ENCODE data around the gene ANXA2.

DNA sequence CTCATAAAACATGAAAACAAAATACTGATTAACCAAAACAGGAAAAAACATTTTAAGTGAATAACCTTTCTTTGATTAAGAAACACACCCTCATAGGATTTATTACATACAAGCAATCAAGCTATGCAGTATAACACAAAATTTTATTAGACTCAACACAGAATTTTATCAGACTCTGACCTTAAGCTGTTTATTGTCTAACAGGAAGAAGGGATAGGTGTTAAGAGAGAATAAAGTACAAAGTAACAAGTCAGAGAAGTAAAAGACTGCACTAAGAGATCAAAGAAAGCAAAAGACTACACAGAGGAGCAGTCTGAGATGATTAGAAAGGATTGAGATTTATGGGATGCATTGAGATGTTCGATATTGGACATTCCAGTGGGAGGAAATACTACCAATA lies 43.5 kb upstream of the ANXA2 start:
- TF ChIP-seq, protein P1, sequence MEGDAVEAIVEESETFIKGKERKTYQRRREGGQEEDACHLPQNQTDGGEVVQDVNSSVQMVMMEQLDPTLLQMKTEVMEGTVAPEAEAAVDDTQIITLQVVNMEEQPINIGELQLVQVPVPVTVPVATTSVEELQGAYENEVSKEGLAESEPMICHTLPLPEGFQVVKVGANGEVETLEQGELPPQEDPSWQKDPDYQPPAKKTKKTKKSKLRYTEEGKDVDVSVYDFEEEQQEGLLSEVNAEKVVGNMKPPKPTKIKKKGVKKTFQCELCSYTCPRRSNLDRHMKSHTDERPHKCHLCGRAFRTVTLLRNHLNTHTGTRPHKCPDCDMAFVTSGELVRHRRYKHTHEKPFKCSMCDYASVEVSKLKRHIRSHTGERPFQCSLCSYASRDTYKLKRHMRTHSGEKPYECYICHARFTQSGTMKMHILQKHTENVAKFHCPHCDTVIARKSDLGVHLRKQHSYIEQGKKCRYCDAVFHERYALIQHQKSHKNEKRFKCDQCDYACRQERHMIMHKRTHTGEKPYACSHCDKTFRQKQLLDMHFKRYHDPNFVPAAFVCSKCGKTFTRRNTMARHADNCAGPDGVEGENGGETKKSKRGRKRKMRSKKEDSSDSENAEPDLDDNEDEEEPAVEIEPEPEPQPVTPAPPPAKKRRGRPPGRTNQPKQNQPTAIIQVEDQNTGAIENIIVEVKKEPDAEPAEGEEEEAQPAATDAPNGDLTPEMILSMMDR (conservative IDR thresholded peaks at IDR 0.05; ENCODE audit: low read length), result no peak
- no peak for TF ChIP-seq EZH2phosphoT487 (IDR thresholded peaks at IDR 0.05; ENCODE audit: borderline replicate concordance, low read depth, low read length)
